GM12875 (cell line): Measurements from ENCODE around the gene VHLL.
"Not testable (repeated sequence)": the region's sequence is repeated elsewhere in the genome, so short reads cannot be mapped to it uniquely, and the experiment has no call there.

Experiments used
- H3K4me3 ChIP-seq: one replicate; pipeline ENCODE4 v1.5.1; 2011; ENCODE audit warnings: low read depth, low read length, control low read depth
- CTCF ChIP-seq: IDR thresholded peaks from 2 replicates; pipeline ENCODE4 v1.5.1; 2011; ENCODE audit warnings: low read depth, mild to moderate bottlenecking, control low read depth, inconsistent platforms, low read length, moderate library complexity, borderline replicate concordance; ENCODE audit not compliant: insufficient read depth

The VHLL gene

GRCh38 chr1:156337888-156338179 lies 38.7 kb upstream of the VHLL start:
- H3K4me3 ChIP-seq, result peak overlapping the region; percentile 91
- no peak for TF ChIP-seq CTCF

GRCh38 chr1:156337052-156337887 lies 38.2 kb upstream of the VHLL start:
- H3K4me3 ChIP-seq, result peak overlapping the region; percentile 91
- TF ChIP-seq CTCF, result no peak

GRCh38 chr1:156336242-156336641 lies 37.1 kb upstream of the VHLL start:
- H3K4me3 ChIP-seq, result no peak overlapping the region
- TF ChIP-seq CTCF, result peak; percentile 46; the same call in 1 of the 2 replicates

GRCh38 chr1:156323179-156323578 lies 24.1 kb upstream of the VHLL start:
- not testable (repeated sequence) for H3K4me3 ChIP-seq

- TF ChIP-seq CTCF, result no peak
- no peak overlapping the region for H3K4me3 ChIP-seq
Observed at GRCh38 chr1:156320560-156320959, 21.5 kb upstream of the VHLL start.

- H3K4me3 ChIP-seq, result no peak overlapping the region
- peak; percentile 26; the same call in 1 of the 2 replicates for TF ChIP-seq CTCF
Observed at GRCh38 chr1:156319664-156320063, 20.6 kb upstream of the VHLL start.

GRCh38 chr1:156316909-156317308 lies 17.8 kb upstream of the VHLL start:
- no peak for TF ChIP-seq CTCF
- no peak overlapping the region for H3K4me3 ChIP-seq
